IMR-90 (cell line): Measurements from ENCODE around the gene CASP2. TPM values are rescaled to one million over a fixed set of nuclear protein-coding genes. Genes with fewer than 3 reads are reported as not detected.

Source experiments
- ATAC-seq: fragments of 200-7000 bp; cut with Tn5 transposase; 2 replicates; pipeline ENCODE4 v1.9.1; 2020; ENCODE audit warnings: low read depth, mild to moderate bottlenecking, moderate library complexity
- BruUV-seq: library from RNA; stranded (reverse); fragments of 400-500 nt; replicated peaks from 2 replicates; lab custom pipeline; 2021; lab: Mats Ljungman, UMichigan
- CTCF ChIA-PET: fragments of 300-600 bp; formaldehyde crosslinking; extraction: SDS; loops from one replicate; lab custom pipeline; 2021; ENCODE audit warnings: antibody characterized with exemption; lab: Yijun Ruan, JAX
- POLR2A ChIA-PET: fragments of 300-600 bp; sonication (Branson Sonifier 250); formaldehyde crosslinking; loops from one replicate; lab custom pipeline; 2022; ENCODE audit warnings: antibody characterized with exemption; ENCODE audit not compliant: unreplicated experiment; lab: Charles Lee
- DNase-seq: peaks from one replicate; pipeline ENCODE4 v3.0.0; 2013
- H2AFZ ChIP-seq: replicated peaks from 2 replicates; pipeline ENCODE3; 2013; ENCODE audit warnings: low read length, mild to moderate bottlenecking; ENCODE audit not compliant: poor library complexity
- H2AK5ac ChIP-seq: 2 replicates; pipeline ENCODE4 v1.6.1; 2013; ENCODE audit warnings: low read depth, low read length, inconsistent platforms
- H2AK9ac ChIP-seq: replicated peaks from 2 replicates; pipeline ENCODE3; 2013; ENCODE audit warnings: mild to moderate bottlenecking, low read depth, low read length, moderate library complexity; ENCODE audit not compliant: poor library complexity
- H2BK120ac ChIP-seq: 2 replicates; pipeline ENCODE4 v1.6.1; 2013; ENCODE audit warnings: low read depth, low read length, inconsistent platforms
- H2BK15ac ChIP-seq: 3 replicates; pipeline ENCODE4 v1.6.1; 2013; ENCODE audit warnings: low read depth, low read length, inconsistent platforms
- H2BK20ac ChIP-seq: 2 replicates; pipeline ENCODE4 v1.6.1; 2013; ENCODE audit warnings: low read depth, mild to moderate bottlenecking, inconsistent platforms, low read length, moderate library complexity
- H2BK5ac ChIP-seq: 2 replicates; pipeline ENCODE4 v1.6.1; 2013; ENCODE audit warnings: mild to moderate bottlenecking, low read depth, low read length, inconsistent platforms; ENCODE audit not compliant: poor library complexity, severe bottlenecking
- H3K14ac ChIP-seq: replicated peaks from 2 replicates; pipeline ENCODE4 v1.6.1; 2013; ENCODE audit warnings: low read depth, low read length, inconsistent platforms
- H3K18ac ChIP-seq: 2 replicates; pipeline ENCODE4 v1.6.1; 2013; ENCODE audit warnings: low read depth, low read length, control low read depth
- H3K23ac ChIP-seq: 2 replicates; pipeline ENCODE4 v1.6.1; 2013; ENCODE audit warnings: low read depth, low read length, inconsistent platforms
- H3K27ac ChIP-seq: 2 replicates; pipeline ENCODE4 v1.5.1; 2013; ENCODE audit warnings: mild to moderate bottlenecking, control low read depth, low read length; ENCODE audit not compliant: insufficient read depth
- H3K27me3 ChIP-seq: 2 replicates; pipeline ENCODE4 v1.6.1; 2013; ENCODE audit warnings: low read length; ENCODE audit not compliant: control insufficient read depth, insufficient read depth
- H3K36me3 ChIP-seq: 2 replicates; pipeline ENCODE4 v1.6.1; 2013; ENCODE audit warnings: low read length, mixed read lengths; ENCODE audit not compliant: control insufficient read depth, insufficient read depth
- H3K4ac ChIP-seq: 2 replicates; pipeline ENCODE4 v1.6.1; 2013; ENCODE audit warnings: low read depth, low read length, inconsistent platforms
- H3K4me1 ChIP-seq: 2 replicates; pipeline ENCODE4 v1.6.1; 2013; ENCODE audit warnings: low read length, mixed read lengths; ENCODE audit not compliant: control insufficient read depth, insufficient read depth
- H3K4me2 ChIP-seq: 2 replicates; pipeline ENCODE4 v1.6.1; 2013; ENCODE audit warnings: low read depth, mild to moderate bottlenecking, control low read depth, low read length, moderate library complexity
- H3K4me3 ChIP-seq: 2 replicates; pipeline ENCODE4 v1.5.1; 2013; ENCODE audit warnings: low read depth, mild to moderate bottlenecking, control low read depth, low read length, moderate library complexity; ENCODE audit not compliant: insufficient read depth
- H3K56ac ChIP-seq: 2 replicates; pipeline ENCODE4 v1.6.1; 2013; ENCODE audit warnings: low read length, inconsistent platforms; ENCODE audit not compliant: insufficient read depth; ENCODE audit errors: extremely low read depth
- H3K79me1 ChIP-seq, 2 experiments: 2 replicates each; pipeline ENCODE4 v1.6.1; 2013; ENCODE audit warnings: low read length in 2 of 2, inconsistent platforms in 1 of 2, low read depth in 1 of 2
- H3K9ac ChIP-seq: 2 replicates; pipeline ENCODE4 v1.6.1; 2013; ENCODE audit warnings: low read depth, low read length, control low read depth
- H3K9me1 ChIP-seq: 2 replicates; pipeline ENCODE4 v1.6.1; 2013; ENCODE audit warnings: low read length, inconsistent platforms; ENCODE audit not compliant: insufficient read depth
- H3K9me3 ChIP-seq: 2 replicates; pipeline ENCODE4 v1.6.1; 2013; ENCODE audit warnings: low read length; ENCODE audit not compliant: control insufficient read depth, insufficient read depth
- H4K20me1 ChIP-seq: 2 replicates; pipeline ENCODE4 v1.6.1; 2013; ENCODE audit warnings: low read length, inconsistent platforms; ENCODE audit not compliant: insufficient read depth
- H4K5ac ChIP-seq: 2 replicates; pipeline ENCODE4 v1.6.1; 2013; ENCODE audit warnings: mild to moderate bottlenecking, low read depth, low read length, control low read depth
- H4K8ac ChIP-seq, 2 experiments: 2 replicates each; pipeline ENCODE4 v1.6.1; 2013; ENCODE audit warnings: low read depth in 2 of 2, low read length in 2 of 2, control low read depth in 1 of 2, inconsistent platforms in 1 of 2
- H4K91ac ChIP-seq: 2 replicates; pipeline ENCODE4 v1.6.1; 2013; ENCODE audit warnings: low read depth, low read length, inconsistent platforms; ENCODE audit not compliant: insufficient read depth
- BHLHE40 ChIP-seq: fragments of 150-350 bp; IDR thresholded peaks from 2 replicates; pipeline ENCODE4 v1.6.1; 2016; ENCODE audit warnings: mild to moderate bottlenecking, low read depth, low read length
- CEBPB ChIP-seq: IDR thresholded peaks from 2 replicates; pipeline ENCODE4 v1.6.1; 2012; ENCODE audit warnings: low read depth, low read length, improper control_type of control experiment
- CHD1 ChIP-seq: IDR thresholded peaks from 2 replicates; pipeline ENCODE4 v1.6.1; 2012; ENCODE audit warnings: low read depth, low read length, improper control_type of control experiment
- FOS ChIP-seq: fragments of 150-350 bp; IDR thresholded peaks from 2 replicates; pipeline ENCODE4 v1.6.1; 2016; ENCODE audit warnings: low read depth, low read length
- MAFK ChIP-seq: IDR thresholded peaks from 2 replicates; pipeline ENCODE4 v1.6.1; 2012; ENCODE audit warnings: low read depth, low read length, improper control_type of control experiment
- MAZ ChIP-seq: IDR thresholded peaks from 2 replicates; pipeline ENCODE4 v1.6.1; 2012; ENCODE audit warnings: low read depth, mild to moderate bottlenecking, low read length, improper control_type of control experiment, moderate library complexity, borderline replicate concordance
- MXI1 ChIP-seq: IDR thresholded peaks from 2 replicates; pipeline ENCODE4 v1.6.1; 2012; ENCODE audit warnings: low read depth, mild to moderate bottlenecking, low read length, moderate library complexity, borderline replicate concordance
- NFE2L2 ChIP-seq: fragments of 150-350 bp; IDR thresholded peaks from 2 replicates; pipeline ENCODE4 v1.6.1; 2016; ENCODE audit warnings: low read depth, mild to moderate bottlenecking, low read length
- POLR2A ChIP-seq: IDR thresholded peaks from 2 replicates; pipeline ENCODE4 v1.6.1; 2012; ENCODE audit warnings: mild to moderate bottlenecking, low read depth, low read length
- RAD21 ChIP-seq: IDR thresholded peaks from 2 replicates; pipeline ENCODE4 v1.6.1; 2012; ENCODE audit warnings: low read length, improper control_type of control experiment
- RCOR1 ChIP-seq: IDR thresholded peaks from 2 replicates; pipeline ENCODE4 v1.6.1; 2012; ENCODE audit warnings: mild to moderate bottlenecking, low read length, improper control_type of control experiment; ENCODE audit not compliant: insufficient replicate concordance
- RFX5 ChIP-seq: IDR thresholded peaks from 2 replicates; pipeline ENCODE4 v1.8.0; 2012; ENCODE audit warnings: low read depth, mild to moderate bottlenecking, low read length, moderate library complexity
- SMC3 ChIP-seq: fragments of 150-350 bp; IDR thresholded peaks from 2 replicates; pipeline ENCODE4 v1.6.1; 2016; ENCODE audit warnings: low read depth, mild to moderate bottlenecking, antibody characterized with exemption, low read length, moderate library complexity
- WGBS, 2 experiments: methylation state at CpG; one replicate each; pipeline versions ENCODE4 v1.1.5 to v1.1.7; 2013; ENCODE audit warnings: missing lambda C conversion rate in 2 of 2; ENCODE audit not compliant: insufficient read length in 1 of 2; ENCODE audit errors: extremely low coverage in 2 of 2; 5-methylcytosine and 5-hydroxymethylcytosine counted together
- dilution Hi-C: fragments of 300-500 bp; cut with HindIII; formaldehyde crosslinking; loops from one replicate; pipeline ENCODE4 v1.14.3; 2018; ENCODE audit warnings: low sequenced_read_pairs; ENCODE audit not compliant: unreplicated experiment
- in situ Hi-C: fragments of 300-500 bp; cut with MboI; formaldehyde crosslinking; loops from 3 replicates; pipeline ENCODE4 v1.14.3; 2019; ENCODE audit warnings: low sequenced_read_pairs, inconsistent platforms, mixed read lengths
- intact Hi-C: fragments of 100-400 bp; cut with micrococcal nuclease; formaldehyde crosslinking; loops from 2 replicates; pipeline ENCODE4 v1.10.0; 2022
- polyA plus RNA-seq, 3 experiments: library from polyadenylated mRNA; depleted of rRNA; stranded (reverse); fragments of >200 nt; gene quantifications; 2 replicates each; pipeline ENCODE4 v1.2.3, GENCODE V29; 2012; ENCODE audit warnings: low replicate concordance in 1 of 3
- total RNA-seq: library from RNA; depleted of rRNA; stranded (reverse); fragments of >200 nt; gene quantifications from 2 replicates; pipeline ENCODE4 v1.2.3, GENCODE V29; 2012
- TF ChIP-seq, protein P1 (sequence below): fragments of 150-350 bp; IDR thresholded peaks from 2 replicates; pipeline ENCODE4 v1.6.1; 2017; ENCODE audit warnings: mild to moderate bottlenecking, antibody characterized with exemption, low read length, low read depth
- TF ChIP-seq, protein P2 (sequence below): fragments of 150-350 bp; IDR thresholded peaks from 2 replicates; pipeline ENCODE4 v1.6.1; 2016; ENCODE audit warnings: low read depth, mild to moderate bottlenecking, low read length, moderate library complexity, borderline replicate concordance
- TF ChIP-seq, protein P3 (sequence below): conservative IDR thresholded peaks from 2 replicates; pipeline ENCODE4 v1.5.1; 2012; ENCODE audit warnings: mild to moderate bottlenecking, low read depth, low read length, improper control_type of control experiment

Gene CASP2
- total and polyA plus RNA-seq, 2 of the 4 experiments (the other 2 are of a cell fraction): 15.4 to 25.6 TPM

DNA sequence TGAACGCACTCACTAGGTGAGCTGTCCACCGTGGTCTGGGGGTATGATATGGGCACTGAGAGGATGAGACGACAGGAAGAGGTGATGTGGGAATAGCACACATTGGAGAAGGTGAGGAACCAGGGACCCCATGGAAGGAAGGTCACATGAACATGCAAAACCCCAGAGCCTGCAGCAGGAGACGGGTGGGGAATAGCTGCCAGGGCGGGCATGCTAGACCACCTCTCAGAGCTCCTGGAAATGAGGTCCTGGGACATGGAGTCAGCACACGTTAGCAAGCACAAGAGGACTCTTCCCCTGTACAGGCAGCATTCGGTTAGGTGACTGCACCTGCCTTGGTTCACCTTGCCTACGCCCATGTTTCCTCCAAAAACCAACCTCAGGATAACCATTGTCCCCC is 66.2 kb downstream of the CASP2 start:
- DNase-seq: no peak
- POLR2A ChIA-PET: no interaction called here

More for the DNA sequence above, 66.2 kb downstream of the CASP2 start:
- Histone ChIP-seq H3K4me2 (no peak overlapping the region), H3K4me3 (no peak overlapping the region), H3K56ac (no peak overlapping the region), H4K8ac (no peak overlapping the region), H3K4ac (no peak overlapping the region), H2BK20ac (no peak overlapping the region), H2BK5ac (no peak overlapping the region), H2AK5ac (no peak overlapping the region), H3K9me3 (no peaks in the 10 kb centered on the region), H2BK15ac (no peak overlapping the region), H4K91ac (no peak overlapping the region), H3K18ac (no peak overlapping the region), H3K9me1 (no peaks in the 10 kb centered on the region; the same call in 1 of the 2 replicates), H2AFZ (no peak overlapping the region), H4K20me1 (no peaks in the 10 kb centered on the region), H4K5ac (no peak overlapping the region), H2BK120ac (no peak overlapping the region), H3K4me1 (no peaks in the 10 kb centered on the region), H3K23ac (no peak overlapping the region), H3K27ac (no peak overlapping the region), H2AK9ac (no peak overlapping the region), H3K79me1 (no peaks in the 10 kb centered on the region), H3K27me3 (peaks cover 20% of the 10 kb centered on the region), H3K36me3 (no peaks in the 10 kb centered on the region), H3K14ac (no peak overlapping the region), H3K9ac (no peak overlapping the region)
- TF ChIP-seq POLR2A: no peak
- no peak for TF ChIP-seq RAD21
- no peak for TF ChIP-seq RCOR1
- no peak for TF ChIP-seq BHLHE40
- TF ChIP-seq NFE2L2: no peak
- TF ChIP-seq CHD1: no peak
- no peak for TF ChIP-seq MAFK
- TF ChIP-seq RFX5: no peak
- no peak for TF ChIP-seq CEBPB
- TF ChIP-seq FOS: no peak
- no peak for TF ChIP-seq MXI1
- no peak for TF ChIP-seq MAZ
- TF ChIP-seq, protein P1, sequence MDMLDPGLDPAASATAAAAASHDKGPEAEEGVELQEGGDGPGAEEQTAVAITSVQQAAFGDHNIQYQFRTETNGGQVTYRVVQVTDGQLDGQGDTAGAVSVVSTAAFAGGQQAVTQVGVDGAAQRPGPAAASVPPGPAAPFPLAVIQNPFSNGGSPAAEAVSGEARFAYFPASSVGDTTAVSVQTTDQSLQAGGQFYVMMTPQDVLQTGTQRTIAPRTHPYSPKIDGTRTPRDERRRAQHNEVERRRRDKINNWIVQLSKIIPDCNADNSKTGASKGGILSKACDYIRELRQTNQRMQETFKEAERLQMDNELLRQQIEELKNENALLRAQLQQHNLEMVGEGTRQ: no peak
- TF ChIP-seq SMC3: no peak
- TF ChIP-seq, protein P2, sequence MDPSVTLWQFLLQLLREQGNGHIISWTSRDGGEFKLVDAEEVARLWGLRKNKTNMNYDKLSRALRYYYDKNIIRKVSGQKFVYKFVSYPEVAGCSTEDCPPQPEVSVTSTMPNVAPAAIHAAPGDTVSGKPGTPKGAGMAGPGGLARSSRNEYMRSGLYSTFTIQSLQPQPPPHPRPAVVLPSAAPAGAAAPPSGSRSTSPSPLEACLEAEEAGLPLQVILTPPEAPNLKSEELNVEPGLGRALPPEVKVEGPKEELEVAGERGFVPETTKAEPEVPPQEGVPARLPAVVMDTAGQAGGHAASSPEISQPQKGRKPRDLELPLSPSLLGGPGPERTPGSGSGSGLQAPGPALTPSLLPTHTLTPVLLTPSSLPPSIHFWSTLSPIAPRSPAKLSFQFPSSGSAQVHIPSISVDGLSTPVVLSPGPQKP: no peak
- TF ChIP-seq, protein P3, sequence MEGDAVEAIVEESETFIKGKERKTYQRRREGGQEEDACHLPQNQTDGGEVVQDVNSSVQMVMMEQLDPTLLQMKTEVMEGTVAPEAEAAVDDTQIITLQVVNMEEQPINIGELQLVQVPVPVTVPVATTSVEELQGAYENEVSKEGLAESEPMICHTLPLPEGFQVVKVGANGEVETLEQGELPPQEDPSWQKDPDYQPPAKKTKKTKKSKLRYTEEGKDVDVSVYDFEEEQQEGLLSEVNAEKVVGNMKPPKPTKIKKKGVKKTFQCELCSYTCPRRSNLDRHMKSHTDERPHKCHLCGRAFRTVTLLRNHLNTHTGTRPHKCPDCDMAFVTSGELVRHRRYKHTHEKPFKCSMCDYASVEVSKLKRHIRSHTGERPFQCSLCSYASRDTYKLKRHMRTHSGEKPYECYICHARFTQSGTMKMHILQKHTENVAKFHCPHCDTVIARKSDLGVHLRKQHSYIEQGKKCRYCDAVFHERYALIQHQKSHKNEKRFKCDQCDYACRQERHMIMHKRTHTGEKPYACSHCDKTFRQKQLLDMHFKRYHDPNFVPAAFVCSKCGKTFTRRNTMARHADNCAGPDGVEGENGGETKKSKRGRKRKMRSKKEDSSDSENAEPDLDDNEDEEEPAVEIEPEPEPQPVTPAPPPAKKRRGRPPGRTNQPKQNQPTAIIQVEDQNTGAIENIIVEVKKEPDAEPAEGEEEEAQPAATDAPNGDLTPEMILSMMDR: no peak
- CTCF ChIA-PET: no interaction called here
- dilution Hi-C loops: no loop called here
- BruUV-seq: no TSS peak
- intact Hi-C loops: no loop called here
- 80% methylated on average over 1 of the region's 8 CpGs; no CpG with 5 or more reads in 1 of the 2 experiments for WGBS, 2 experiments
- in situ Hi-C loops: no loop called here
- ATAC-seq: no peak
